CD1c-positive myeloid dendritic cell (primary cell): ENCODE results near the gene RANBP1.

Experiments
- DNase-seq: peaks from one replicate; pipeline ENCODE4 v3.0.0-alpha.2; 2016; ENCODE audit errors: extremely low spot score

The RANBP1 gene

DNA sequence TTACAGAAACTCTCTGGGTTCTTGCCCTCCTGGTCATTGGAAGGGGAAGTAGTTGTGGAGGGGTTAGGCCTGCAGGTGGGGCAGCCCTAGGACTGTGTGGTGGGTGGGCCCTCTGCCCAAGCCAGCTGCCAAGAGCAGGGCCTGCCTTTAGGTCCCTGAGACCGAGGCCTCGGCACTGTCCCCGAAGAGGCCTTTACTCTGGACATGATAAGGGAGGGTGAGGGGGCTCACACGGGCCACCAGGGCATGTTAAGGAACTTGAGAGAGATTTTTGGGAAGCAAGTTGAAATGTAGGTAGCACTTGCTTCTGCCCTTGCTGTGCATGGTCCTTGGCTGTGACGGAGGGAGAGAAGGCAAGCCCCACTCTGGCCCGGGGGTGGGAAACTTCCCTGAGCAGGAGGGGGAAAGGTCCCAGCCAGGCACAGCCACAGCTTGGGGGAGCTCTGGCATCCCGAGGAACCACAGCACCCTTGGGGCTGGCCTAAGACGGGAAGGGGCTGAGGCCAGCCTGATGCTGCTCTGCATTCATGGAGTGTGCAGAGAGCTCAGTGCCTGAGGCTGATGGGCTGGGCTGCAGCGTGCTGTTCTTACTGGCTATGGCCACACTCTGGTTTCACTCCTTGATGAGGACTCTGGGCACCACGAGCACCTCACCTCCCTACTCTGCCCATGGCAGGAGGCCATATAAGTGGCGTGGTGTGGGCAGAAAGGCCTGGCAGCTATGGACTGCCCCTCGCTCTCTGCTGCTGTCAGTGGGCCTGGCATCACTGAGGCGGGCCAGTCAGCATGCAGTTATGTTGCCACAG lies 7.8 kb upstream of the RANBP1 start:
- DNase-seq, result no peak

DNA sequence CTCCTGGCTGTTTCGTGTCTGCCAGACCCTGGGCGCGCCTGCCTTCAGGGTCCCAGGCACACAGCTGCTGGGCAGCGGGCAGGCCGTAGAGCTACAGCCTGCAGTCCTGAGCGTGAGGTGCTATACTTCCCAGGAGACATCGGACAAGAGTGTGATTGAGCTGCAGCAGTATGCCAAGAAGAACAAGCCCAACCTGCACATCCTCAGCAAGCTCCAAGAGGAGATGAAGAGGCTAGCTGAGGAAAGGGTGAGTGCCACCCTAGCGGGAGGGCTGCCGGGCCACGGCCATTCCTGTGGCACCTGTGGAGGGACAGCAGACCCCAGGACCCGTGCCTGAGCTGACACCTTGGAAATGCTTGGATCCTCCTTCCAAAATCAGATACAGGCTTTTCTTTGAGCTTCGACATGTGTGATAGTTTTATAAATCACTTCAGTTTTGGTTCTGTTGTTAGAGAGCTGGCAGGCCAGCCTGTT lies 7.1 kb upstream of the RANBP1 start:
- DNase-seq, result no peak

DNA sequence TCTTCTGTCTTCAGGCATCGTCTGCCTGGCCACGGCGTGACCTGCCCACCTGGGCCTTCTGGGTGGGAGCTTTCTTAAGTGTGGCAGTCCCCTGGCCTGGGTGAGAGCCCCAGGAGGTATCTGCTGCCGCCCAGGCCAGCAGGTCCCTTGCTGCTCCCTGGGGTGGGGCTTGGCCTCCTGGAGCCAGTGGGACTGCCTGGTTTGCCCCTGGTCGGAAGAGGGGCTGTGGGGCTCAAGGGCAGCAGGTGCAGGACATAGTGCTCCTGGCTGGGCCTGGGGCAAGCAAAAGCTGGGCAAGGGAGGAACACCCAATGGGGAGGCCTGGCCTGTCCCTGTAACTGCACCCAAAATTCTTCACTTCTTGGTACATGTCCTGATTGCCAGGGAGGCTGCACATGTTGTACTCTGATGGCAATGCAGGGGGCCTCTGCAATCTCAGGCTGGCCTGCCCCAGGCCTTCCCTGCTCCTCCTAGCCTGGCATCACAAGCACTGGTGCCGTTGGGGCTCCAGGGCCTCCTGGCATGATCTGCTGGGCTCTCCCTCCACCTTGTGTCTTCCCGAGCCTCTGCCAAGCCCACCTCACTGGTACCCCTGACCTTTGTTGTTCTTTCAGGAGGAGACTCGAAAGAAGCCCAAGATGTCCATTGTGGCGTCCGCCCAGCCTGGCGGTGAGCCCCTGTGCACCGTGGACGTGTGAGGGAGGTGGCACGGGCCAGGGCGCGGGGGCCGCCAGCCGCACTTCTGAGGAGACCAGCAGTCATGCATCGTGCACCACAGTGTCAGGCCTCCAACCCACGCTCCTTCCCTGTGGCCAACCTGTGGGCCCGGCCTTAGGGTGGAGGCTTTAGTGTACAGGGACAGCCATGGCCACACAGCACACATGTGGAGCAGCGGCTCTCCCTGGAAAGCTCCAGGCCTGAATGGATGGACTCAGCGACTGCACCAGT lies 6.2 kb upstream of the RANBP1 start:
- DNase-seq, result no peak

DNA sequence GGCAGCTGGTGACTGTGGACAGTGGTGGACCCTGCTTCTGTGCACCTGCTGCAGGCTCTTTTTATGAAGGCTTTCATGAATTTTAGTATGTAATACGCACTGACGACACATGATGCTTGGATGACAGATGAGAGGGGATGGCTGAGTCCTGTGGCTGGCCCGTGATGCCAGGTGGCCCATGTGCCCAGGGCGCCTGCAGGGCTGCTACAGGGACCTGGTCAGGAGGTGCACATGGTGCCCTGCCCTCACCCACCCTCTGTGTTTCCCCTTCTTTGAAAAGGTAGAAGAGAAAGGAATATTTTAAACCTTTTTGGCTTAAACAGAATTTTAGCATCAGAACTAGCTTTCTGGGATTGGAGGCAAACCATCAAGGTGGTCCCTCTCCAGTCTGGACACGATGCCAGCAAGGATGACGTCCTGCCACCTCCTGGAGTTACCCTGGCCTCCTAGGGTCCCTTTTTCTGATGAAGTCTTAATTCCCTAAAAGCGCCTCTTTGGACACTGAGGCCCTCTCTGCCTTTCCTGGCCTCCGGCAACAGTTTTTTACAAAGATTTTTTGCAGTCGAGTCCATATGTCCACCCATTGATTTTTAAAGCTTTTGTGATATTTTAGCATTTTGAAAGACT lies 5.4 kb upstream of the RANBP1 start:
- no peak for DNase-seq

- DNase-seq, result peak; percentile 16
These were observed 4.7 kb upstream of the RANBP1 start for GRCh38 chr22:20111045-20111688.

DNA sequence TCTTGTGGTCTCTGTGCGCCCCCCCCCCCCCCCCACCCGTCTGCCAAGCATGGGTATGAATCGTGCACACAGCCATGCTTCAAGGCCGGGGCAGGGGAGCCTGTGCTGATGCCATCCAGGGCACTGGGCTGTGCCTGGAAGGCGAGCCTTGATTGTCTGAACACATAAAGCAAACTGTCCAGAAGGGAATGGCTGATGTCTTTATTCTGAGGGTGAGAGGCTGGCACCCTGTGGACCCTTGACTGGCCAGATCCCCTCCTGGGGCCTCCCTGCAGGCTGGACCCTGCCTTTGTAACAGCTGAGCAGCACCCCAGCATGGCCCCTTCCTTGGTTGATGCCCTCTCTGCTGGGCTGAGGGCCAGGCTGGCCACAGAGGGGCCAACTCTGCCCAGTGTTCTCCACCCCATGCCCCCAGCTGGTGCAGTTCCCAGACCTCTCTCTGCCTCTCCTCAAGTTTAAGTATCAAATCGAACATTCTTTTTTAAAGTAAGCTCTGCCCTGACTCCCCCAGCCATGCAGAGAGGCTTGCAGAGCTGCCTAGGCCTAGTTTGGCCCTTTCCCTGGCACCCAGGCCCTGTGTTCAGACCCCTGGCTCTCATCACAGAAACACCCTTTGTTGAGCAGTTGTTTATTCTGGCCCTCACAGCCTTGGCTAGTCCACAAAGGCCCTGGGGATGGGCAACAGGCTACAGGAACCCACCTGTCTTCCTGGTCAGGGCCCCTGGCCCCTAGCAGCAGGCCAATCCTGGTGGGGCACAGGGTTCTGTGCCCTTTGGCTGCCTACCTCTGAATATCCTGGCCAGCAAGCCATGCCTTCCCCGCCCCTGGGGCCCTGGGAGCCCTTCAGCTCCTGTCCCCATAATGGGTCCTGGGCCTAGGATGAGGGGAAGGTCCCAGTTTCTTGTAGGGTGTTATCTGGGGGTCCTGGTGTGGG lies 3.9 kb upstream of the RANBP1 start:
- no peak for DNase-seq

DNA sequence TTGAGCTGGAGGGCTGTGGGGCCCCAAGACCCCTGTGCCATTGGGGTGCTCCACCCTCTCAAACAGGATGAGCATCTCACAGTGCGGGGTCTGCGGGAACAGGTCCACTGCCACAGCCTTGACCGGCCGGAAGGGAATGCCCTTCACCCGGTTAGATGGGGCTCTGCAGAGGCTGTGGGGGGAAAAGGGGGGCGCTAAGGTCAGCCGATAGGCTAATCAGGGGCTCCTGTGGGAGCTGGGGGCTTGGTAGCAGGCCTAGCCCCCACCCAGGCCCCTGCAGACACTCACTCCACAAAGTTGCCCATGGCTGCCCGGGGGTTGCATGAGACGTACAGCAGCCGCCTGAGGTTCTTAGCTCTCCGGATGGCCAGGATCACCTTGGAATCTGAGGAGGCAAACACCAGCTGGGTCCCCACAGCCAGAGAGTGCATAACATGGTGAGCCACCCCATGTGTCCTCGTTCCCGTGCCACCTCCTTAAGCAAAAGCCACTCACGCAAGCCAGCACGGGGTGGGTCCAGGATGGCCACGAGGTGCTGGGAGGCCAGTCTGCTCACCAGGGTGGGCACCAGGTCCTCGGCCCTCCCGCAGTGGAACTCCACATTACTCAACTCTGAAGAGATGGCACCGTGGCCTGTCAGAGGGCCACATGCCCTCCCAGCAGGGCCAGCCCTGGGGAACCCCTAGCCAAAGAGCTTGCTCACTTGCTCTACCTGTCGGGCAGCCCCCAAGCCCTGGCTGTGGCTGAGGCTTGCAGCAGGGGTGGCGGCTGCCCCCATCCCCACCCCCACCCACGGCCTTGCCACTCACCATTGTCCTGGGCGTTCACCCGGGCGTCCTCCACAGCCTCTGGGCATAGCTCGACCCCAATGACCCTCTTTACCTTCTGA lies 3.0 kb upstream of the RANBP1 start:
- DNase-seq, result no peak

- no peak for DNase-seq
These were observed 2.2 kb upstream of the RANBP1 start for GRCh38 chr22:20113551-20114310.

DNA sequence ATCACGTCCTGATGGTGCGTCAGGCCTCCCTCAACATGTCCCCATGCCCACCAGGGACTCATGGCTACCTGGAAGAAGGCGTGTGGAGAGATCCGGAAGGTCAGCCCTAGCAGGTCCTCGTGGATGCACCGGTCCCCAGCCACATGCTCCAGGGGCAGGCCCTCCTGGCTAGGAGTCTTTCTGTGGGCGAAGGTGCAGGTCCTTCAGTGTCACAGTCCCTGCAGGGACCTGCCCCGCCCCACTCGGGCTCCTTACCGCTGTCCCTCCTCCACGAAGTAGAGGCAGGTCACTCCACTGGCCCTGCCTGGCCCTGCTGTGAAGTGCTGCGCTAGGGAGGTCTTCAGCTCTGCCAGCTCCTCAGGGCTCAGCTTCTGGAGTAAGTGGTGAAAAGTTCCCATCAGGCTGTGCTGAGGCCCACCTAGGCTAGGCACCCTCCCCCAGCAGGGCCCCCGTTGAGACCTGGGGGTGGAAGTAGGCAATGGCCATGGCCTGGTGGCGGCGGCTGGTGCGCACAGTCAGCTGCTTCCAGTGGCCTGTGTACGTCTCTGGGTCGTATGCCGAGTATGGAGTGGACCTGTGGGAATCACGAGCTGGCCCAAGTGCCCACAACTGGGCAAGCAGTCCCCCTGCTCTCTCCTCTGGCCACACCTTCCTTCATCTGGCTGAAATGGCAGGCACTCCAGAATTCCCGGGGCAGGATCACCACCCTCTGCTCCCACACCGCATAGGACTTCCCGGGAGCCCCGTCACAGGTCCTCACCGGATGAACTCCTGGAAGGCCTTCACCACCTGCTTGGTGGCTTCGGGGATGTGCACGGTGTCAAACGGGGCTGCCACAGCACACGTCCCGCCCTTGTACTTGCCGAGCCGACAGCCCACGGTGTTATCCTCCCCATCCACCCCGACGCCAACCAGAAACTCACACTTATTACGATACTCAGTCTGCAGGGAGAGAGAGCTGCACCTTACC lies 1.1 kb upstream of the RANBP1 start:
- no peak for DNase-seq

DNA sequence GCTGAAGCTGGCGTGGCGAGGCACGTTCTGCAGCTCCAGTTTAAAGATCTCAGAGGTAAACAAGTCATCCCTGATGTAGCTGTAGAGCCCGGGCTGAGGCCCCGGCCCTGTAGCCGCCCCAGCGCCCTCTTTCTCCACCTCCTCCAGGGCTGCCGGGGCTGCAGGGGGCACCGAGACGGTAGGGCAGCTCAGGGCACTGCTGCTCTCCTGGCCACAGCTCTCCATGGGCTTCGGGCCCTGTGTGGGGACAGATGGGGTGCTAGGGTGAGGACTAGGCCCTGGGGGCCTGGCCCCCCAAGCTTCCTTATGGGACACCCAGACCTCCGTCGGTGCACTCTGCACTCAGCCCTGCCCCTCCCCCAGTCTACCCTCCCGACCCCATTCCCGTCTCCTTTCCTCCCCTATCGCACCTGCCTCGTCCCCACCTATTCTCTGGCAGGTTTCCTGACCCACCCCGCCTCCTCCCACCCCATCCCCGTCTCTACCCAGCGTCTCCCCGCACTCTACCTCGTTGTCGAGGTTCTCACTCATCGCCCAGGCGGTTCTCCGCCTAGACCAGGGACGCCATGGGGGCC lies 559 bp downstream of the RANBP1 start:
- DNase-seq, result no peak

GRCh38 chr22:20116951-20117632 lies 1.2 kb downstream of the RANBP1 start, which contains the start of gene TRMT2A:
Gene TRMT2A, minus strand, starts transcription at chr22:20117226. Its CDS starts 320 bp downstream, at chr22:20116906.
- peak; percentile 99 for DNase-seq

- DNase-seq, result peak; percentile 58
These were observed 1.9 kb downstream of the RANBP1 start for GRCh38 chr22:20117633-20118299.

GRCh38 chr22:20118300-20119020 lies 2.6 kb downstream of the RANBP1 start:
- DNase-seq, result no peak

- no peak for DNase-seq
These were observed 6.0 kb downstream of the RANBP1 start for GRCh38 chr22:20121856-20122415.
